GM23338 (cell line): ENCODE measurements around the gene SYNDIG1. TPM values are rescaled to one million over a fixed set of nuclear protein-coding genes. Genes with fewer than 3 reads are reported as not detected.
A peak's percentile ranks its signal among the peaks of the same experiment; 100 is the strongest.

Source experiments
- ATAC-seq: fragments of 200-7000 bp; cut with Tn5 transposase; 3 replicates; pipeline ENCODE4 v1.9.1; 2020
- DNase-seq: peaks from one replicate; pipeline ENCODE4 v3.0.0-alpha.2; 2015; ENCODE audit warnings: low spot score
- H2AFZ ChIP-seq: fragments of 200-600 bp; sonication (generic); 2 replicates; pipeline ENCODE4 v1.8.0; 2016; ENCODE audit warnings: antibody characterized with exemption, mild to moderate bottlenecking, moderate library complexity
- H3F3A ChIP-seq: fragments of 200-600 bp; sonication (generic); replicated peaks from 2 replicates; pipeline ENCODE4 v1.8.0; 2017; ENCODE audit warnings: antibody characterized with exemption, mixed run types, low read depth
- H3K27ac ChIP-seq: fragments of 200-600 bp; sonication (generic); 2 replicates; pipeline ENCODE4 v1.6.1; 2016; ENCODE audit warnings: low read depth
- H3K27me3 ChIP-seq: fragments of 200-600 bp; sonication (generic); 2 replicates; pipeline ENCODE4 v1.8.0; 2016; ENCODE audit warnings: mild to moderate bottlenecking, mixed run types, moderate library complexity; ENCODE audit not compliant: insufficient read depth
- H3K36me3 ChIP-seq: fragments of 200-600 bp; sonication (generic); 2 replicates; pipeline ENCODE4 v1.8.0; 2016; ENCODE audit warnings: mild to moderate bottlenecking; ENCODE audit not compliant: insufficient read depth
- H3K4me1 ChIP-seq: fragments of 200-600 bp; sonication (generic); 2 replicates; pipeline ENCODE4 v1.8.0; 2016; ENCODE audit warnings: mild to moderate bottlenecking, moderate library complexity; ENCODE audit not compliant: insufficient read depth
- H3K4me2 ChIP-seq: fragments of 200-600 bp; sonication (generic); 2 replicates; pipeline ENCODE4 v1.7.1; 2017; ENCODE audit warnings: mixed run types
- H3K4me3 ChIP-seq: fragments of 200-600 bp; sonication (generic); 2 replicates; pipeline ENCODE4 v1.6.1; 2016; ENCODE audit warnings: mixed run types
- H3K79me2 ChIP-seq: fragments of 200-600 bp; sonication (generic); replicated peaks from 2 replicates; pipeline ENCODE4 v1.8.0; 2017; ENCODE audit warnings: mild to moderate bottlenecking; ENCODE audit not compliant: insufficient read depth
- H3K9me2 ChIP-seq: fragments of 200-600 bp; sonication (generic); 2 replicates; pipeline ENCODE4 v1.8.0; 2017; ENCODE audit not compliant: insufficient read depth
- H4K20me1 ChIP-seq: fragments of 200-600 bp; sonication (generic); replicated peaks from 2 replicates; pipeline ENCODE4 v1.8.0; 2017; ENCODE audit warnings: mild to moderate bottlenecking; ENCODE audit not compliant: insufficient read depth
- H3K27ac Mint-ChIP-seq: 2 replicates; pipeline ENCODE4 v1.8.0; 2020; ENCODE audit warnings: inconsistent platforms, mild to moderate bottlenecking, moderate library complexity, mixed read lengths
- H3K27me3 Mint-ChIP-seq: 3 replicates; pipeline ENCODE4 v1.8.0; 2022; ENCODE audit warnings: low read depth, mild to moderate bottlenecking, moderate library complexity, mixed read lengths, inconsistent platforms; ENCODE audit not compliant: insufficient read depth, poor library complexity
- H3K36me3 Mint-ChIP-seq: 3 replicates; pipeline ENCODE4 v1.8.0; 2021; ENCODE audit warnings: low read depth, mild to moderate bottlenecking, inconsistent platforms, moderate library complexity, mixed read lengths
- H3K4me1 Mint-ChIP-seq: 3 replicates; pipeline ENCODE4 v1.8.0; 2020; ENCODE audit warnings: mild to moderate bottlenecking, inconsistent platforms, mixed read lengths
- H3K4me3 Mint-ChIP-seq: 3 replicates; pipeline ENCODE4 v1.8.0; 2021; ENCODE audit warnings: moderate library complexity, mild to moderate bottlenecking, inconsistent platforms, mixed read lengths
- H3K9me3 Mint-ChIP-seq: 3 replicates; pipeline ENCODE4 v1.8.0; 2020; ENCODE audit warnings: moderate library complexity, mild to moderate bottlenecking, inconsistent platforms, mixed read lengths
- CREB1 ChIP-seq: fragments of 250-450 bp; sonication (Bioruptor Pico); IDR thresholded peaks from 2 replicates; pipeline ENCODE4 v1.5.0; 2020; ENCODE audit warnings: low read depth, mild to moderate bottlenecking, moderate library complexity
- CTCF ChIP-seq, 2 experiments: fragments of 200-600 bp in 1 of 2; sonication (generic) in 1 of 2; conservative IDR thresholded peaks; 2 replicates each; pipeline versions ENCODE4 v1.5.1 to v1.6.1; 2016 to 2017; ENCODE audit warnings: antibody characterized with exemption in 2 of 2, low read depth in 2 of 2, mild to moderate bottlenecking in 2 of 2, moderate library complexity in 1 of 2
- ETS1 ChIP-seq: IDR thresholded peaks from 2 replicates; pipeline ENCODE4 v1.6.1; 2016; ENCODE audit warnings: antibody characterized with exemption
- EZH2 ChIP-seq: fragments of 200-600 bp; sonication (generic); IDR thresholded peaks from one replicate; pipeline ENCODE4 v1.8.0; 2017; ENCODE audit warnings: antibody characterized with exemption, mild to moderate bottlenecking, low read depth; ENCODE audit not compliant: unreplicated experiment
- EZH2phosphoT487 ChIP-seq: fragments of 200-600 bp; sonication (generic); IDR thresholded peaks from one replicate; pipeline ENCODE4 v1.8.1; 2018; ENCODE audit warnings: antibody characterized with exemption; ENCODE audit not compliant: unreplicated experiment
- JUNB ChIP-seq: IDR thresholded peaks from one replicate; pipeline ENCODE4 v1.6.1; 2016; ENCODE audit warnings: antibody characterized with exemption; ENCODE audit not compliant: unreplicated experiment
- NANOG ChIP-seq: IDR thresholded peaks from 2 replicates; pipeline ENCODE4 v1.6.1; 2016; ENCODE audit warnings: antibody characterized with exemption, borderline replicate concordance
- POLR2AphosphoS5 ChIP-seq: IDR thresholded peaks from 2 replicates; pipeline ENCODE4 v1.6.1; 2016; ENCODE audit warnings: antibody characterized with exemption, low read depth
- REST ChIP-seq: IDR thresholded peaks from one replicate; pipeline ENCODE4 v1.6.1; 2018; ENCODE audit warnings: antibody characterized with exemption; ENCODE audit not compliant: unreplicated experiment
- STAT1 ChIP-seq: IDR thresholded peaks from one replicate; pipeline ENCODE4 v1.6.1; 2016; ENCODE audit warnings: antibody characterized with exemption; ENCODE audit not compliant: unreplicated experiment
- ZNF114 ChIP-seq: fragments of 250-450 bp; sonication (Bioruptor Pico); IDR thresholded peaks from 2 replicates; pipeline ENCODE4 v1.5.0; 2020; ENCODE audit warnings: mild to moderate bottlenecking, moderate library complexity
- ZNF331 ChIP-seq: fragments of 250-450 bp; sonication (Bioruptor Pico); IDR thresholded peaks from 2 replicates; pipeline ENCODE4 v1.5.0; 2020; ENCODE audit warnings: low read depth, mild to moderate bottlenecking, moderate library complexity
- ZNF462 ChIP-seq: fragments of 250-450 bp; sonication (Bioruptor Pico); IDR thresholded peaks from 2 replicates; pipeline ENCODE4 v1.5.0; 2020; ENCODE audit warnings: mild to moderate bottlenecking, moderate library complexity
- polyA plus RNA-seq: library from polyadenylated mRNA; unstranded; fragments of >200 nt; fragmentation: Nextera tagmentation; extraction: Ambion mirVana; gene quantifications from 2 replicates; pipeline ENCODE4 v1.2.1, GENCODE V29; 2016
- total RNA-seq: library from RNA; depleted of rRNA; stranded (reverse); fragments of >200 nt; shearing (Covaris generic); gene quantifications from 2 replicates; pipeline ENCODE4 v1.2.3, GENCODE V29; 2014

The SYNDIG1 gene
- total and polyA plus RNA-seq, 2 experiments from 2014 or later, result 2.8 to 4.8 TPM

- DNase-seq, result no peak
- no peak for TF ChIP-seq ETS1
- no peak for TF ChIP-seq POLR2AphosphoS5
- no peak for TF ChIP-seq ZNF114
- no peak for TF ChIP-seq NANOG
- no peak for TF ChIP-seq ZNF331
- no peak for TF ChIP-seq REST
- TF ChIP-seq ZNF462, result no peak
- TF ChIP-seq CTCF (conservative IDR thresholded peaks at IDR 0.05; ENCODE audit: low read depth in 2 of 2), result no peak
- TF ChIP-seq EZH2phosphoT487, result no peak
- TF ChIP-seq STAT1, result no peak
- TF ChIP-seq CREB1 (CRISPR knock-in tag), result no peak
- no peak for TF ChIP-seq EZH2
- no peak for TF ChIP-seq JUNB
- Mint-ChIP-seq H3K9me3 (no peaks in the 10 kb centered on the region), H3K4me3 (no peak overlapping the region), H3K36me3 (0 out of 3 replicates have a peak, but pooled peaks cover 6% of the 10 kb centered on the region), H3K27ac (no peak overlapping the region; the same call in 1 of the 2 replicates), H3K4me1 (peaks cover 26% of the 10 kb centered on the region), H3K27me3 (peaks cover 12% of the 10 kb centered on the region)
- Histone ChIP-seq H3K4me3 (no peak overlapping the region), H4K20me1 (peaks cover 16% of the 10 kb centered on the region; the same call in 1 of the 2 replicates), H3K4me2 (no peak overlapping the region), H3K27me3 (peaks cover 12% of the 10 kb centered on the region), H3K4me1 (peaks cover 9% of the 10 kb centered on the region; the same call in 1 of the 2 replicates), H3F3A (no peaks in the 10 kb centered on the region), H3K79me2 (peaks cover 64% of the 10 kb centered on the region), H3K36me3 (no peaks in the 10 kb centered on the region), H2AFZ (no peak overlapping the region), H3K9me2 (no peaks in the 10 kb centered on the region), H3K27ac (no peak overlapping the region)
- peak; percentile 14; the same call in 1 of the 3 replicates for ATAC-seq
These were observed 8.6 kb downstream of the SYNDIG1 start for GRCh38 chr20:24477831-24478547.
